Subcutaneous abdominal adipose tissue (tissue), 5 donors: Measurements from ENCODE around the gene FMR1.

Source experiments
- H3K27ac ChIP-seq: one replicate; pipeline ENCODE4 v1.7.0; 2013; ENCODE audit warnings: low read depth, mild to moderate bottlenecking, inconsistent platforms, low read length, moderate library complexity
- H3K27me3 ChIP-seq, 5 donors: one replicate each; pipeline ENCODE4 v1.7.0; 2013; ENCODE audit warnings: low read length in 5 of 5, inconsistent platforms in 1 of 5; ENCODE audit not compliant: control insufficient read depth in 5 of 5, insufficient read depth in 4 of 5
- H3K36me3 ChIP-seq, 5 donors: one replicate each; pipeline ENCODE4 v1.7.0; 2013; ENCODE audit warnings: low read length in 5 of 5; ENCODE audit not compliant: control insufficient read depth in 5 of 5, insufficient read depth in 5 of 5
- H3K4me1 ChIP-seq, 5 donors: one replicate each; pipeline ENCODE4 v1.7.0; 2013; ENCODE audit warnings: low read length in 5 of 5, mild to moderate bottlenecking in 3 of 5, moderate library complexity in 1 of 5; ENCODE audit not compliant: control insufficient read depth in 5 of 5, insufficient read depth in 5 of 5
- H3K4me3 ChIP-seq, 5 donors: one replicate each; pipeline ENCODE4 v1.7.0; 2013; ENCODE audit warnings: low read length in 5 of 5, low read depth in 1 of 5
- H3K9ac ChIP-seq, 5 donors: one replicate each; pipeline ENCODE4 v1.7.0; 2013; ENCODE audit warnings: low read length in 5 of 5, mild to moderate bottlenecking in 4 of 5, moderate library complexity in 3 of 5
- H3K9me3 ChIP-seq, 5 donors: one replicate each; pipeline ENCODE4 v1.7.0; 2013; ENCODE audit warnings: low read length in 5 of 5; ENCODE audit not compliant: control insufficient read depth in 5 of 5
- donor health status: healthy.
- donor health status: healthy.
- donor health status: healthy.
- donor health status: healthy.
- donor health status: healthy.

Gene FMR1

DNA sequence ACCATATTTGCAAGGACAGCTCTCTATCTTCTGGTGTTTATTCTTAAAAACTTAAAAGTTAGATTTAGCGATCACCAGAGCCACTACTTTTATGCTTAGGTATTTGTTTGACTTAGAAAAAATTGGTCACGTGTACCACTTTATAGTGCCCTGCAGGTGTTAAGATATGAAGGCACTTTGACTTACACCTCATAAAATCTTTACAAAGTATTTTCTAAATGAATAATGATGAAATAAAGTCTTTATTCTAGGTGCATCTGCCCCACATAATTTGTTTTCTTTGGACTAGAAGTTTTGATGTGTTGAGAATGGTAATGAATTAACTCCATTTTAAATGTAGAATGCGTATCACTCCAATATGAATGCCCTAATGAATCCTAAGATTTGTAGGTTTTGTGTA, 2.9 kb downstream of the FMR1 start:
- Histone ChIP-seq H3K4me3 (no peak overlapping the region), H3K9ac (no peak overlapping the region)

DNA sequence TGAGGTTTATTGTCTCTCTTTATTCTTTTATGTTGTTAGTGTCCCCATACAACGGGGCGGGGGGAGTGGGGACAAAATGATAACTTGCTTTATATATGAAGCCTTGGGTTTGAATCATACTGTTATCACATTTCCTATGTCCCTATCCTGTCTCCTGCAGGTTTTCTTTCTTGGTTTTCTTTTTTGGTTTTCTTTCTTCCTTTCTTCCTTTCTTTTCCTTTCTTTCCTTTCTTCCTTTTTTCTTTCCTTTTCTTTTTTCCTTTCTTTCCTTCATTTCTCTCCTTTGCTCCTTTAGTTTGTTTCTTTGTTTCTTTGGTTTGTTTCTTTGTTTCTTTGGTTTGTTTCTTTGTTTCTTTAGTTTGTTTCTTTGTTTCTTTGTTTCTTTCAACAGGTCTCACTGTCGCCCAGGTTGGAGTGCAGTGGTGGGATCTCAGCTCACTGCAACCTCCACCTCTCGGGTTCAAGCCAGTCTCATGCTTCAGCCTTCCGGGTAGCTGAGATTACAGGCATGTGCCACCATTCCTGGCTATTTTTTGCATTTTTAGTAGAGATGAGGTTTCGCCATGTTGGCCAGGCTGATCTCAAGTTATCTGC, 4.8 kb downstream of the FMR1 start:
- H3K27ac ChIP-seq: no peak overlapping the region
- H3K4me3 ChIP-seq: no peak overlapping the region
- no peaks in the 10 kb centered on the region for H3K27me3 ChIP-seq
- H3K9me3 ChIP-seq: no peaks in the 10 kb centered on the region
- no peaks in the 10 kb centered on the region for H3K36me3 ChIP-seq
- peaks cover 0 to 13% (median 12%) of the 10 kb centered on the region in 5 donors for H3K4me1 ChIP-seq
- no peak overlapping the region for H3K9ac ChIP-seq

More for the DNA sequence above, 2.9 kb downstream of the FMR1 start:
- Histone ChIP-seq H3K27me3 (no peaks in the 10 kb centered on the region), H3K4me1 (peaks cover 0 to 21% (median 17%) of the 10 kb centered on the region in 5 donors), H3K36me3 (no peaks in the 10 kb centered on the region), H3K9me3 (no peaks in the 10 kb centered on the region), H3K27ac (no peak overlapping the region)

- H3K4me1 ChIP-seq: peaks cover 0 to 12% (median 9%) of the 10 kb centered on the region in 5 donors
- H3K4me3 ChIP-seq: no peak overlapping the region
- H3K27ac ChIP-seq: no peak overlapping the region
- H3K27me3 ChIP-seq: no peaks in the 10 kb centered on the region
- no peak overlapping the region for H3K9ac ChIP-seq
- no peaks in the 10 kb centered on the region for H3K36me3 ChIP-seq
- no peaks in the 10 kb centered on the region for H3K9me3 ChIP-seq
Observed at GRCh38 chrX:147917700-147918695, 6.3 kb downstream of the FMR1 start.

DNA sequence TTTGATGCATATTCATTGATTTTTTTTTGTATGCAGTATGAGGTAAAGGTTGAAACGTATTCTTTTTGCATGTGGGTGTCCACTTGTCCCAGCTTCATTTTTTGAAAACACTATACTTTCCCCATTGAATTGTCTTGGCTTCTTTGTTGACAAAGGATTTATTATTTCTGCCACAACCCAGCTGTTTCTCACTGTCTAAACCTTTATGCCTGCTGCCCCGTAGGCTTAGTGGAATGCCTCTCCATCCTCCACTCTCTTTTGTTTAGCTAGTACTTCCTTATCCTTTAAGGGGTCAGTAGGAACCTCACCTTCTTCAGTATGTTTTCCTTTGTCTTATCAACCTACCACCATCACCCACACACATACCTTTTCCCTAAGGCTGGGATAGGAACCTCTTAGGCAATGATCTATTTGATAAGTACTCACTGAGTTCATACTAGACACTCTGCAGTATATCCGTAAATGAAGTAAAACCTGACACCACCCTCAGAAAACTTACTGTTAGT, 8.5 kb downstream of the FMR1 start:
- Histone ChIP-seq H3K27ac (no peak overlapping the region), H3K9ac (no peak overlapping the region), H3K4me1 (peaks cover 0 to 5% (median 0%) of the 10 kb centered on the region in 5 donors), H3K36me3 (no peaks in the 10 kb centered on the region), H3K27me3 (no peaks in the 10 kb centered on the region), H3K9me3 (no peaks in the 10 kb centered on the region), H3K4me3 (no peak overlapping the region)

- H3K27ac ChIP-seq: no peak overlapping the region
- H3K4me3 ChIP-seq: no peak overlapping the region
- peaks cover 0 to 3% (median 0%) of the 10 kb centered on the region in 5 donors for H3K36me3 ChIP-seq
- H3K9ac ChIP-seq: no peak overlapping the region
- H3K27me3 ChIP-seq: no peaks in the 10 kb centered on the region
- no peaks in the 10 kb centered on the region for H3K4me1 ChIP-seq
- H3K9me3 ChIP-seq: no peaks in the 10 kb centered on the region
Observed at GRCh38 chrX:147923605-147924004, 11.9 kb downstream of the FMR1 start.

DNA sequence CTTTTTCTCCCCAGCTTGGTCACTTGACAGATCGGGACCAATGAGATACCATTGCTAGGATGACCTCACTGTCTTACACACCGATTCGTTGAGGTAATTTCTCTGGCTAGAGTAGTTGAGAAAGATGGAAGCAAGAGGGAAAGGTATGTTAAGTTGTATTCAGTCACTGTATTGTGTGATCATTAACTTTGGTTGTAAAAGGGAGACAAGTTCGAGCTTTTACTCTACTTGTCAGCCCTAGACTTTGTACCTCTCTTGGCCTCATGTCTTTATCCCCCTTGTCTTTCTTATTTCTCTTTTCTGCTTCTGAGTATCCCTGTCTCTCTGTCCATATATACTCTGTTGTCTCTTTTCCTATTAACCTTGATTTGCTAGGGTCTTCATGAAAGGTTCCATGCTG, 15.5 kb downstream of the FMR1 start:
- no peak overlapping the region for H3K4me3 ChIP-seq
- H3K9ac ChIP-seq: no peak overlapping the region
- no peak overlapping the region for H3K27ac ChIP-seq
- H3K4me1 ChIP-seq: no peaks in the 10 kb centered on the region
- H3K9me3 ChIP-seq: no peaks in the 10 kb centered on the region
- H3K36me3 ChIP-seq: peaks cover 0 to 11% (median 3%) of the 10 kb centered on the region in 5 donors
- H3K27me3 ChIP-seq: no peaks in the 10 kb centered on the region

DNA sequence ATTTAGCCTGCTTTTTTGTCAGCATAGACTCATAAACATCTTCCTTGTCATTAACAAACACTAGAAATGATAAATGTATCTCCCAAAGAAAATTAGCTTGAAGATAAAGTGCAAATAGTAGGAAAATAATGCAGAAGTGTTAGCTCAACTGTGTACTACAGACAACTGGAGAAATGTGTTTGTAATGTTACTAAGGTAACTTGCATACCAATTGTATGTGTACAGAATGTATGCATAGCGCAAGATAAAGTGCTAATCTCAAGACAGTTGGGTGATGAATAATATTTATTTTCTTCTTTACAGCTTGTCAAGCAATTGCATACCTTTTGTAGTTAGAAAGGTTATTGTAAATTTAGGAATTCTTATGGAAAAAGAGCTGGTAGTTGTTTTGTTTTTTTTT, 22.1 kb downstream of the FMR1 start:
- peaks cover 7 to 24% (median 20%) of the 10 kb centered on the region in 5 donors for H3K36me3 ChIP-seq
- no peak overlapping the region for H3K9ac ChIP-seq
- no peaks in the 10 kb centered on the region for H3K4me1 ChIP-seq
- H3K27ac ChIP-seq: no peak overlapping the region
- no peak overlapping the region for H3K4me3 ChIP-seq
- no peaks in the 10 kb centered on the region for H3K9me3 ChIP-seq
- H3K27me3 ChIP-seq: no peaks in the 10 kb centered on the region

DNA sequence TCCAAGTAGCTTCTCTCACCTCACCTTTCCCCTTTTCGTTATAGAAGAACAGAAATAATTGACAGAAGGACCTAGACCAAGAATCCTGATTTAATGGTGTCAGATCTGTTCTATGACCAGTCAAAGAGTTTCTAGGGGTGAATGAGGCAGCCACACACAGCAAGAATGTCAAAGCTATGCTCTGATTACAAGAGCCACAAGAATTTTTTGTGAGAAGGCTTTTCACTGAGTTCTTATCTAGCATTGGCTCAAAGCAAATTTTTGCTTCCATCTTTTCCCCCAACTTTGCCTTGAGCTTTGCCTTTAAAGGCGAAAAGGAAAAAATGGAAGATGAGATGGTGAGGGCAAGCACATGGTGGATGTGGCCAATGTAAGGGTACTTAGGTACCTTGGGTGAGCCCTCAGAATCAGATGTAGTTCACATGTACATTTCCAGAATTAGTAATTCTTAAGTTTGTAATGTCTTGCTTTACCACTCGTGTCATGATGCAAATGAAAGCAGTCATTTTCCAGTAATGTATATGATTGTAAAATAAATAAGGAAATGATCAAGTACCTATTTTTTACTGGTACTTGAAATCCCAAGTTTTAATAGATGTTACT, 23.5 kb downstream of the FMR1 start:
- H3K4me1 ChIP-seq: no peaks in the 10 kb centered on the region
- peaks cover 5 to 22% (median 17%) of the 10 kb centered on the region in 5 donors for H3K36me3 ChIP-seq

GRCh38 chrX:147945286-147945685, 33.6 kb downstream of the FMR1 start:
- no peak overlapping the region for H3K9ac ChIP-seq
- no peaks in the 10 kb centered on the region for H3K9me3 ChIP-seq
- H3K27me3 ChIP-seq: no peaks in the 10 kb centered on the region
- no peak overlapping the region for H3K27ac ChIP-seq
- H3K4me3 ChIP-seq: no peak overlapping the region
- peaks cover 16 to 44% (median 35%) of the 10 kb centered on the region in 5 donors for H3K36me3 ChIP-seq
- no peaks in the 10 kb centered on the region for H3K4me1 ChIP-seq

More for the DNA sequence above, 23.5 kb downstream of the FMR1 start:
- no peak overlapping the region for H3K27ac ChIP-seq
- no peaks in the 10 kb centered on the region for H3K27me3 ChIP-seq
- H3K9ac ChIP-seq: no peak overlapping the region
- H3K4me3 ChIP-seq: no peak overlapping the region
- no peaks in the 10 kb centered on the region for H3K9me3 ChIP-seq
